GM12873 (cell line): ENCODE measurements around the gene L3MBTL2.

Source experiments
- CTCF ChIP-seq: IDR thresholded peaks from 2 replicates; pipeline ENCODE4 v1.5.1; 2012; ENCODE audit warnings: low read depth, mild to moderate bottlenecking, moderate library complexity, low read length, control low read depth; ENCODE audit not compliant: insufficient read depth; ENCODE audit errors: missing control alignments

Gene L3MBTL2

GRCh38 chr22:41216984-41217383 is 11.9 kb downstream of the L3MBTL2 start:
- no peak for TF ChIP-seq CTCF

- TF ChIP-seq CTCF, result no peak
These were observed 12.5 kb downstream of the L3MBTL2 start for GRCh38 chr22:41217553-41218157.

GRCh38 chr22:41222846-41223507 is 17.9 kb downstream of the L3MBTL2 start:
- TF ChIP-seq CTCF, result no peak

GRCh38 chr22:41223535-41223934 is 18.4 kb downstream of the L3MBTL2 start:
- TF ChIP-seq CTCF, result no peak

- no peak for TF ChIP-seq CTCF
These were observed 21.9 kb downstream of the L3MBTL2 start for GRCh38 chr22:41226723-41227655.

GRCh38 chr22:41229215-41229614 is 24.1 kb downstream of the L3MBTL2 start:
- no peak for TF ChIP-seq CTCF
